Ectodermal cell (in vitro differentiated cells): Measurements from ENCODE around the gene MAB21L3. TPM values are rescaled to one million over a fixed set of nuclear protein-coding genes. Genes with fewer than 3 reads are reported as not detected.

Experiments
- H3K27ac ChIP-seq: 2 replicates; pipeline ENCODE4 v1.7.0; 2013; ENCODE audit warnings: mild to moderate bottlenecking, low read depth, low read length; ENCODE audit not compliant: insufficient read depth, poor library complexity, severe bottlenecking
- H3K27me3 ChIP-seq: 2 replicates; pipeline ENCODE4 v1.7.0; 2013; ENCODE audit warnings: mild to moderate bottlenecking, low read length; ENCODE audit not compliant: insufficient read depth, control insufficient read depth, poor library complexity, severe bottlenecking
- H3K36me3 ChIP-seq: one replicate; pipeline ENCODE4 v1.7.0; 2013; ENCODE audit warnings: low read length; ENCODE audit not compliant: control insufficient read depth, insufficient read depth
- H3K4me1 ChIP-seq: one replicate; pipeline ENCODE4 v1.7.0; 2013; ENCODE audit warnings: low read length; ENCODE audit not compliant: control insufficient read depth, insufficient read depth
- H3K4me3 ChIP-seq: 2 replicates; pipeline ENCODE4 v1.7.0; 2013; ENCODE audit warnings: low read depth, low read length, control low read depth; ENCODE audit not compliant: insufficient read depth
- H3K9me3 ChIP-seq: 2 replicates; pipeline ENCODE4 v1.7.0; 2013; ENCODE audit warnings: mild to moderate bottlenecking, low read length, moderate library complexity; ENCODE audit not compliant: control insufficient read depth
- WGBS, 2 experiments: methylation state at CpG; one replicate each; pipeline ENCODE4 v1.1.7; 2013; ENCODE audit warnings: missing lambda C conversion rate in 2 of 2; 5-methylcytosine and 5-hydroxymethylcytosine counted together
- polyA plus RNA-seq, 4 experiments: library from polyadenylated mRNA; stranded (reverse); fragments of 50-300 nt; gene quantifications; one replicate each; pipeline ENCODE4 v1.2.3, GENCODE V29; 2013

MAB21L3 gene
- not detected for polyA plus RNA-seq (2013, experiment 1 of 4)
- not detected for polyA plus RNA-seq (2013, experiment 2 of 4)
- polyA plus RNA-seq (2013, experiment 3 of 4): not detected
- not detected for polyA plus RNA-seq (2013, experiment 4 of 4)

DNA sequence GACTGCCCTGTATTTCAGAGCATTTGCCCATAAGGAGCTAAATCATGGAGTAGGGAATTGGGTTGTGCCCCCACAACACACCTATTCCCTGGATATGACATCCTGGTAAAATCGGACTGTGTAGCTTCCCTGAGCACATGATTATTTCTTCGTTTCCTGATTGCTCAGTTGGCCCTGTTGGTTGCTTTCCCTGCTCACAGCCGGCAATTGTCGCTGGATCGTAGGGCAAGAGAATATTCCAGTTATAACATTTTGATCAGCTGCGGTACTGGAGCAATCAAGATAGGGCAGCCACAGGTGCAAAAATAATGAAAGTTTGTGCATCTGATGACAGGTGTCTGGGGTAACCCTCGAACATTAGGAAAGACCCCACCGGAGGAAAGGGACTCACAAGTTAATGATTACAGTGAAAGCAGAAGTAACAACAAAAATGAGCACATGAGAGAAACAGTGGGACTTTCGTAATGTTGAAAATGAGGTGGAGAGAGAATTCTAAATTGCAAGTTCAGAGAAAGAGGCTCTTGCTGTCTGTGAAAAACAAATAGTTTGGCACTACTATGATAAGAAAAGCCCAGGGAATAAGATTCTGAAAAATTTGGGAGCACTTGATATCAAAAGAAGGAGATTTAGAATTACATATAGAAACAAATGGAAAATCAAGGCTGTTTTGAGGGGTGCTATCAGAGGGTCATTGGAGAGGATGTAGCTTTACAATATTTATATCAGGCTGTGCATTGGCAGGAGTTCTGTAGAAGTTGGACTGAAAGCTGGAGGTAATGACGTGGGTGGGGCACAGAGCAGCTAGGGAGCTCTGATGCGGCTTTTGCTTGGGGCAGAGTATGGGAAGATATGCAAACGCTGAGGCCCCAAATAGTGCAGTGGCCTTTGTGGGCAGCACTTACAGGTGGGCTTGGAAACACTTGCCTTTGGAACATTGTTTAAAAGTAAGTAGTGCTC lies at the start of gene MAB21L3:
Gene MAB21L3 (plus strand): TSS at position 833 of the 957 bp plus-strand sequence. CDS start 1,217 bp downstream, outside the sequence.
- H3K4me3 ChIP-seq: no peak within 1 kb of the TSS
- H3K27ac ChIP-seq: no peak within 1 kb of the TSS
- no peaks in the 10 kb centered on the region for H3K27me3 ChIP-seq
- H3K9me3 ChIP-seq: no peaks in the 10 kb centered on the region
- WGBS, 2 experiments: 91 to 92% methylated on average over 12 of the region's 12 CpGs
- H3K36me3 ChIP-seq: no peaks in the 10 kb centered on the region
- no peaks in the 10 kb centered on the region for H3K4me1 ChIP-seq

DNA sequence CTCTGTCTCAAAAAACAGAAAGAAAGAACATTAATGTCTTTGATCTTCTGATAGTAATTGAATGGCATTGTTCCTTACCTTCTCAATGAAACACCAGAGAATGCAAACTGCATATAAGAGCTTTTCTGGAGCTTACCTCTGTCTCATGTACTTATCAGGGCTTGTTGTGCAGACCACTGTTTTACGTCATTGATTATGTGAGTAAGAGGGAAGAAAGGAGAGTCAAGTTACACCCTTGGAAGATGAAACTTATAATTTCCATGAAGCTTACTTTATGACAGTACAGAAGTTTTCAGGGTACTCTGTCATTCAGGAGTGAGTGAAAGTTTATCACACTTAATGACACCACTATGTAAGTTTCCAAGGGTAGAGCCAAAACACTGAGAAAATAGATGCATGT lies 49.0 kb upstream of the MAB21L3 start:
- H3K27ac ChIP-seq: no peak overlapping the region
- H3K4me1 ChIP-seq: no peaks in the 10 kb centered on the region
- WGBS, 2 experiments: 67 to 83% methylated on average over 1 of the region's 1 CpG
- H3K27me3 ChIP-seq: no peaks in the 10 kb centered on the region
- no peak overlapping the region for H3K4me3 ChIP-seq
- no peaks in the 10 kb centered on the region for H3K36me3 ChIP-seq
- H3K9me3 ChIP-seq: no peaks in the 10 kb centered on the region

DNA sequence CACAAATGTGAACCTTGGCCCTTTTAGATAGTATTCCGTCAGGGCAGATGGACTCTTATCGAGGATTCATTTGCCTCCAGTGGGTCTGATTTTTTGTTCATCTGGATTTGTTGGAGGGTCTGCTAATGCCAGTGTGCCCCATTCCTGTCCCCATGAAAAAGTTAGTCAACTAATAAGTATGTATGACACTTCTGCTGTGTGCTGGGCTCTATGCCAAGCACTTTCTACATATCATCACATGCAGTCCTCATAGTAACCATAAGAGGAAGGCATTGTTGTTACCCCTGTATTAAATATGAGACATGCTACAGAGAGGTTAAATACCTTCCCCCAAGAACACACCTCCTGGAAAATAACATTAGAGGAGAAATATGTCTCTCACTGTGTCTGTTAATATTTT lies 46.6 kb upstream of the MAB21L3 start:
- no peaks in the 10 kb centered on the region for H3K4me1 ChIP-seq
- 95 to 98% methylated on average over 2 of the region's 2 CpGs for WGBS, 2 experiments
- no peaks in the 10 kb centered on the region for H3K9me3 ChIP-seq
- no peak overlapping the region for H3K4me3 ChIP-seq
- no peaks in the 10 kb centered on the region for H3K27me3 ChIP-seq
- no peak overlapping the region for H3K27ac ChIP-seq
- H3K36me3 ChIP-seq: no peaks in the 10 kb centered on the region

DNA sequence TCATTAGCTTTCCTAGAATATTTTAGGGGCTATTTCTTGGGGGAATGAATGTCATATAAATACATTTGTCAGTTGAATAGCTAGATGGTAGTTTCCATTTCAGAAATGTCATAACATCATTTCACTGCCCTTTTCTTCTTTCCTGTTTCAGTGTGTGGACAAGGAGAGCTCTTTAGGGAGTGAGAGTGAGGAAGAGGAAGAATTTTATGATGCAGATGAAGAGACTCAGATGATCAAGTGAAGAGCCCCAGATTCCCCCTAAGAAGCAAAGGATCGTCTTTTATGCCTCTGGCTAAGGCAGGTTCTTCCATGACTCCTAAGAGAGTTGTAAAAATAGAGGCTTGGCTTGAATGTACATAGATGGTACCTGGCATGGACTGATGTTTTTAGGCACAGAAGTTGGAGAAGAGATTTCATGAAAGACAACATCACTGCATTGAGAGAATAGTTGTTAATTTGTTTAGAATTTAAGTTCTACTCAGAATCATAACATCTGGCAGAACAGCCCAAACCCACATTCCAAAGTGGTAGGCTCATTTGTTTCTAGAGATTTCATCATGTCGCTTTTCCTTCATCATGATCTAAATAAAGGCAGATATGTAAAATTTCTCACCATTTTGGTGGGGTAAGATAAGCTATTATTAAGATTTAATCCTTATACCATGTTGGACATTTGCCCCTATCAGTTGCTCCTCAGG lies 44.2 kb upstream of the MAB21L3 start:
- 98 to 100% methylated on average over 1 to 2 of the region's 2 CpGs for WGBS, 2 experiments
- no peak overlapping the region for H3K4me3 ChIP-seq
- H3K36me3 ChIP-seq: no peaks in the 10 kb centered on the region
- H3K27ac ChIP-seq: no peak overlapping the region
- H3K9me3 ChIP-seq: no peaks in the 10 kb centered on the region
- no peaks in the 10 kb centered on the region for H3K4me1 ChIP-seq
- no peaks in the 10 kb centered on the region for H3K27me3 ChIP-seq

DNA sequence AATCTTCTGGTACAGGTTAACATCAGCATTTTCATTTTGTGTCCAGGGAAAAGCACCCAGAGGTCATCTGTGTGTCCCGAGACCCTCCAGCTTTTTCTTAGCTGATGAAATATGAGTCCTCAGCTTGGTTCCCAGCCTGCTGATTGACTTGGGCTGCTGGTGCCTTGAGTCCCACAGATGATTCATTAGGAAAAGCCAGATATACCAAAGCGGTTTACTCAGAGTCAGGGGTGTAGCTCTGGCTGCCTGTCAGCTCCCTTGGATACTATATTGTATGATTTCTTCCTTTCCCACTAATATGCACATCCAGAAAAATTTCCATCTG lies 43.7 kb upstream of the MAB21L3 start:
- Histone ChIP-seq H3K27me3 (no peaks in the 10 kb centered on the region), H3K4me1 (no peaks in the 10 kb centered on the region), H3K4me3 (no peak overlapping the region), H3K9me3 (no peaks in the 10 kb centered on the region), H3K36me3 (no peaks in the 10 kb centered on the region), H3K27ac (no peak overlapping the region)
- 87 to 90% methylated on average over 2 of the region's 2 CpGs for WGBS, 2 experiments

DNA sequence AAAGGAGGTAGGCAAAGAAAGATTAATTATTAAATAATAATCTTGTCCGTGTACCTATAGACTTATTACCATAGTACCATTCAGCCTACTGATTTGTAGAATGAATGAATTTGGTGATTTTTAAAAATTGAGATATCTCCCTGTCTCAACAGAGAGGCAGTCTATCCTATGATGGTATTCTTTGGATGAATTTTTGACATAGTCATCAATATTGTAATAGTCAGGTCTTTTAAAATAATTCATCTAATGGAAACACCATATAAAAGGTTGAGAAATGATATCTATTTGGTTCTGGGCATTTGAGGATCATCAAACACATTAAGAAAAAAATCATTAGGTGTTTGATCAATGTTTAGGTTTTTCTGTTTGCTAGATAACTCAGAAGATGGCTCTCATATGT lies 35.6 kb upstream of the MAB21L3 start:
- no CpG with 5 or more reads among the region's 1 CpG for WGBS, 2 experiments
- no peak overlapping the region for H3K27ac ChIP-seq
- no peaks in the 10 kb centered on the region for H3K27me3 ChIP-seq
- H3K36me3 ChIP-seq: no peaks in the 10 kb centered on the region
- no peaks in the 10 kb centered on the region for H3K4me1 ChIP-seq
- no peak overlapping the region for H3K4me3 ChIP-seq
- no peaks in the 10 kb centered on the region for H3K9me3 ChIP-seq

DNA sequence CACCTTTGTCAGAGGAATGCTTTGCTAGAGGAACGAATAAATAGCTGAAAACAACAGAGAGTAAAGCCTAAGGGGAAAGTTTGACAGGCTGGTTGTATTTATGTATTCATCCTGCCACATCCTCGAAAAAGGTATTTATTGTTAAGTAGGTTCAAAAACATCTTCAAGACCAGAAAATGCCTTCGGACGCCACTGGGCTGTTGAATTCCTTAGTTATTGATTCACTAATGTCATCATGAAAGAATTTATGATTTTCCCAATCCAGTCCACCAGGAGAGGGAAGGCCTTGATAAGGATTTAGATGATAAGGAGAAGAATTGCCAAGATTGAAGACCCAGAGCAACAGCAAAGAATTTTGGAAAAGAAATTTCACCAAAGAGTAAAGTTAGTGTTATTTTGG lies 35.2 kb upstream of the MAB21L3 start:
- Histone ChIP-seq H3K4me1 (no peaks in the 10 kb centered on the region), H3K4me3 (no peak overlapping the region), H3K36me3 (no peaks in the 10 kb centered on the region), H3K27ac (no peak overlapping the region), H3K27me3 (no peaks in the 10 kb centered on the region), H3K9me3 (no peaks in the 10 kb centered on the region)
- WGBS, 2 experiments: 89 to 98% methylated on average over 4 of the region's 4 CpGs

DNA sequence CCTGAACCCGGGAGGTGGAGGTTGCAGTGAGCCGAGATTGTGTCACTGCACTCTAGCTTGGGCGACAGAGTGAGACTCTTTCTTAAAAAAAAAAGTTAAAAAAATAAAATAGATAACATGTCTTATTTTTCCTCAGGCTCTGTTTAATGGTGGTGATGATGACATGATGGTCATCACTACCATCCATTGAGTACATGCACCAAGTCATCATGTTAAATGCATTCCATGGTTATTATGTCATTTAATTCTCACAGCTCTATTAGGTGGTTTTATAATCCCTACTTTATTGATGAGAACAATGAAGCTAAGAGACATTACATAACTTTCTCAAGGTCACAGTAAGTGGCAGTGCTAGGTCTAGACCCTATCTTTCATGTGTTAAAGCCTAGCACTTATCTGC lies 34.4 kb upstream of the MAB21L3 start:
- no peaks in the 10 kb centered on the region for H3K27me3 ChIP-seq
- H3K36me3 ChIP-seq: no peaks in the 10 kb centered on the region
- WGBS, 2 experiments: 92 to 100% methylated on average over 1 to 3 of the region's 3 CpGs
- H3K4me3 ChIP-seq: no peak overlapping the region
- H3K27ac ChIP-seq: no peak overlapping the region
- no peaks in the 10 kb centered on the region for H3K4me1 ChIP-seq
- H3K9me3 ChIP-seq: no peaks in the 10 kb centered on the region

DNA sequence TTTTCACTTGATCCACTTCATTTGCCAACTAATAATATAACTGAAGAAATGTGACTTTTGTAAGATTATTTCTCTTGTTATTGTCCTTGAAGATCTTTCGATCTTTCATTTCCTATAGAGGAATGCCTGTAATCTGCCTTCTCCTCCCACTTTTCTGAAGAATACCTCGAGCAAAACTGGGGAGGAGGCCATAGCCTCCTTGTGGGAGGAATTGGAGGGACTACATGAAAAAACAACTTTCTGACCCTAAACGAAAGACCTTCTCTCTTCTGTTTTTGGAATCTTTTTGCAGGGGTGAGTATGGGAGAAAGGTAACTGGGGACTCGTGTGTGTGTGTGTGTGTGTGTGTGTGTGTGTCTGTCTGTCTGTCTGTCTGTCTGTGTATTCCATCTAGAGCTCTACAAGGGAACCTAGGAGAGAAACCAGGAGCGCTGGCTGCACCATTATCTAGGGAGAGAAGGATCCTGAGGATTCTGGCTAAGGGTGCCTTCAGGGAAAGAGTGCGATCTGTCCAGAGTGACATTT lies 32.4 kb upstream of the MAB21L3 start:
- Histone ChIP-seq H3K27ac (no peak overlapping the region), H3K36me3 (no peaks in the 10 kb centered on the region), H3K9me3 (no peaks in the 10 kb centered on the region), H3K27me3 (no peaks in the 10 kb centered on the region), H3K4me3 (no peak overlapping the region), H3K4me1 (no peaks in the 10 kb centered on the region)
- 73 to 81% methylated on average over 5 to 6 of the region's 6 CpGs for WGBS, 2 experiments

DNA sequence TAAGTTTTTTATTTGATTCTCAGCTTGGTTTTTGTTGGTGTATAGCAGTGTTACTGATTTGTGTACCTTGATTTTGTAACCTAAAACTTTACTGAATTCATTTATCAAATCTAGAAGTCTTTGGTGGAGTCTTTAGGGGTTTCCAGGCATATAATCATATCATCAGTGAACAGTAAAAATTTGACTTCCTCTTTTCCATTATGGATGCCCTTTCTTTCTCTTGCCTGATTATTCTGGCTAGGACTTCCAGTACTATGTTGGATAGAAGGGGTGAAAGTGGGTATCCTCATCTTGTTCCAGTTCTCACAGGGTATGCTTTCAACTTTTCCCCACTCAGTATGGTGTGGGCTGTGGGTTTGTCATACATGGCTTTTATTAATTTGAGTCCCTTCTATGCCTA lies 23.6 kb upstream of the MAB21L3 start:
- Histone ChIP-seq H3K4me3 (no peak overlapping the region), H3K4me1 (no peaks in the 10 kb centered on the region), H3K27me3 (no peaks in the 10 kb centered on the region), H3K9me3 (no peaks in the 10 kb centered on the region), H3K36me3 (no peaks in the 10 kb centered on the region), H3K27ac (no peak overlapping the region)
